SHP77 (cell line): Measurements from ENCODE around the gene BUD13.

Experiments
- DNase-seq, 2 experiments: peaks; one replicate each; lab custom pipeline; 2025; lab: John Stamatoyannopoulos, UW

The BUD13 gene

GRCh38 chr11:116716621-116717020 is 56.2 kb downstream of the BUD13 start:
- DNase-seq, result no peak

- no peak for DNase-seq
These were observed 57.4 kb downstream of the BUD13 start for GRCh38 chr11:116715383-116715782.

GRCh38 chr11:116714902-116715301 is 57.9 kb downstream of the BUD13 start:
- no peak for DNase-seq

GRCh38 chr11:116712428-116712827 is 60.4 kb downstream of the BUD13 start:
- DNase-seq, result no peak

- DNase-seq, result no peak
These were observed 62.0 kb downstream of the BUD13 start for GRCh38 chr11:116710762-116711161.

- DNase-seq, result no peak
These were observed 62.6 kb downstream of the BUD13 start for GRCh38 chr11:116710001-116710674.

- DNase-seq, result no peak
These were observed 65.0 kb downstream of the BUD13 start for GRCh38 chr11:116707746-116708145.

- DNase-seq, result no peak
These were observed 65.6 kb downstream of the BUD13 start for GRCh38 chr11:116707161-116707629.

GRCh38 chr11:116703421-116703820 is 69.4 kb downstream of the BUD13 start:
- peak; percentile 87 to 89 for DNase-seq

GRCh38 chr11:116702772-116703385 is 69.9 kb downstream of the BUD13 start:
- DNase-seq, result no peak

GRCh38 chr11:116701876-116702275 is 70.9 kb downstream of the BUD13 start:
- no peak for DNase-seq

- DNase-seq, result no peak
These were observed 71.4 kb downstream of the BUD13 start for GRCh38 chr11:116701297-116701801.

- DNase-seq, result no peak
These were observed 72.1 kb downstream of the BUD13 start for GRCh38 chr11:116700586-116701220.
